CD14-positive monocyte (primary cell): ENCODE data around the gene TBC1D4. TPM values are rescaled to one million over a fixed set of nuclear protein-coding genes. Genes with fewer than 3 reads are reported as not detected.
A peak's percentile ranks its signal among the peaks of the same experiment; 100 is the strongest.

Experiments
- DNase-seq, 3 donors: peaks; one replicate each; pipeline ENCODE4 v3.0.0-alpha.2; 2011 to 2022
- H2AFZ ChIP-seq: 2 replicates; pipeline ENCODE4 v1.6.0; 2012; ENCODE audit warnings: mild to moderate bottlenecking, low read depth, low read length, inconsistent platforms; ENCODE audit not compliant: insufficient read depth, poor library complexity, severe bottlenecking
- H3K27ac ChIP-seq, 2 donors: 1 replicate in 1 of 2; 2 replicates in 1 of 2; pipeline ENCODE4 v1.5.1; 2012 to 2013; ENCODE audit warnings: low read length in 2 of 2, control low read depth in 1 of 2, inconsistent platforms in 1 of 2, low read depth in 1 of 2, mild to moderate bottlenecking in 1 of 2
- H3K27me3 ChIP-seq, 2 donors: one replicate each; pipeline versions ENCODE4 v1.6.0 to v1.6.1; 2011 to 2013; ENCODE audit warnings: low read length in 2 of 2; ENCODE audit not compliant: control insufficient read depth in 2 of 2, insufficient read depth in 2 of 2
- H3K36me3 ChIP-seq, 2 donors: replicated peaks in 1 of 2; 1 replicate in 1 of 2; 2 replicates in 1 of 2; pipeline versions ENCODE4 v1.5.1 to v1.6.1; 2012 to 2013; ENCODE audit warnings: low read length in 2 of 2, control low read depth in 1 of 2, inconsistent platforms in 1 of 2, mild to moderate bottlenecking in 1 of 2; ENCODE audit not compliant: insufficient read depth in 2 of 2, control insufficient read depth in 1 of 2
- H3K4me1 ChIP-seq, 2 donors: 1 replicate in 1 of 2; 2 replicates in 1 of 2; pipeline versions ENCODE4 v1.5.1 to v1.6.1; 2012 to 2013; ENCODE audit warnings: low read length in 2 of 2, control low read depth in 1 of 2, inconsistent platforms in 1 of 2, mild to moderate bottlenecking in 1 of 2, moderate library complexity in 1 of 2; ENCODE audit not compliant: insufficient read depth in 2 of 2, control insufficient read depth in 1 of 2
- H3K4me2 ChIP-seq: replicated peaks from 2 replicates; pipeline ENCODE3; 2012; ENCODE audit warnings: low read length, moderate library complexity, mild to moderate bottlenecking; ENCODE audit not compliant: poor library complexity, severe bottlenecking; ENCODE audit errors: extremely low read depth
- H3K4me3 ChIP-seq, 3 experiments: fragments of 200-600 bp in 1 of 3; sonication (generic) in 1 of 3; replicated peaks in 1 of 3; 1 replicate in 2 of 3; 2 replicates in 1 of 3; pipeline ENCODE4 v1.5.1; 2011 to 2013; ENCODE audit warnings: low read length in 3 of 3, mild to moderate bottlenecking in 3 of 3, control low read depth in 2 of 3, low read depth in 2 of 3, inconsistent platforms in 1 of 3, moderate library complexity in 1 of 3
- H3K79me2 ChIP-seq: 2 replicates; pipeline ENCODE4 v1.6.0; 2012; ENCODE audit warnings: mild to moderate bottlenecking, control low read depth, inconsistent platforms, low read length, moderate library complexity; ENCODE audit not compliant: insufficient read depth
- H3K9ac ChIP-seq: 2 replicates; pipeline ENCODE4 v1.6.0; 2017; ENCODE audit warnings: low read length, mild to moderate bottlenecking; ENCODE audit not compliant: insufficient read depth, poor library complexity, severe bottlenecking
- H3K9me3 ChIP-seq, 2 donors: replicated peaks in 1 of 2; 1 replicate in 1 of 2; 2 replicates in 1 of 2; pipeline versions ENCODE4 v1.5.1 to v1.6.1; 2012 to 2013; ENCODE audit warnings: low read length in 2 of 2, control low read depth in 1 of 2; ENCODE audit not compliant: control insufficient read depth in 1 of 2, insufficient read depth in 1 of 2
- H4K20me1 ChIP-seq: 2 replicates; pipeline ENCODE4 v1.6.0; 2012; ENCODE audit warnings: mild to moderate bottlenecking, low read length, control low read depth, moderate library complexity; ENCODE audit not compliant: insufficient read depth
- H3K27ac Mint-ChIP-seq, 7 donors: one replicate each; pipeline ENCODE4 v1.8.0; 2020; ENCODE audit warnings: mild to moderate bottlenecking in 7 of 7, mixed read lengths in 7 of 7, moderate library complexity in 6 of 7, inconsistent platforms in 2 of 7
- H3K27me3 Mint-ChIP-seq, 3 donors: one replicate each; pipeline ENCODE4 v1.8.0; 2021 to 2022; ENCODE audit warnings: low read depth in 3 of 3, mild to moderate bottlenecking in 3 of 3, mixed read lengths in 3 of 3, moderate library complexity in 3 of 3, inconsistent platforms in 1 of 3
- H3K36me3 Mint-ChIP-seq, 2 donors: one replicate each; pipeline ENCODE4 v1.8.0; 2020; ENCODE audit warnings: mixed read lengths in 2 of 2, inconsistent platforms in 1 of 2, mild to moderate bottlenecking in 1 of 2
- H3K4me1 Mint-ChIP-seq: one replicate; pipeline ENCODE4 v1.8.0; 2020; ENCODE audit warnings: mild to moderate bottlenecking, mixed read lengths
- H3K4me3 Mint-ChIP-seq, 2 donors: one replicate each; pipeline ENCODE4 v1.8.0; 2020; ENCODE audit warnings: mild to moderate bottlenecking in 2 of 2, mixed read lengths in 2 of 2, moderate library complexity in 1 of 2
- H3K9me3 Mint-ChIP-seq, 7 donors: one replicate each; pipeline ENCODE4 v1.8.0; 2020 to 2022; ENCODE audit warnings: mixed read lengths in 7 of 7, mild to moderate bottlenecking in 6 of 7, moderate library complexity in 6 of 7, inconsistent platforms in 2 of 7
- CTCF ChIP-seq: fragments of 200-600 bp; IDR thresholded peaks from one replicate; pipeline ENCODE4 v1.8.0; 2022; ENCODE audit warnings: antibody characterized with exemption, mild to moderate bottlenecking
- WGBS: methylation state at CpG from one replicate; pipeline ENCODE4 v1.1.5; 2013; ENCODE audit warnings: missing lambda C conversion rate; ENCODE audit not compliant: insufficient coverage; 5-methylcytosine and 5-hydroxymethylcytosine counted together
- intact Hi-C, 2 donors: fragments of 100-400 bp; cut with micrococcal nuclease; formaldehyde crosslinking; loops; one replicate each; pipeline versions ENCODE4 v1.15.0 to v1.15.1; 2023
- polyA plus RNA-seq, 3 donors: library from polyadenylated mRNA; depleted of rRNA in 1 of 3; unstranded in 2 of 3; stranded (reverse) in 1 of 3; fragments of 300-500 nt in 2 of 3; fragments of >200 nt in 1 of 3; fragmentation: Illumina TruSeq in 2 of 3; gene quantifications; 1 replicate in 2 of 3; 2 replicates in 1 of 3; pipeline ENCODE4 v1.2.3, GENCODE V29; 2012 to 2021

The TBC1D4 gene
- polyA plus RNA-seq, 3 donors = 2.0 to 6.7 (median 2.5) TPM

- H3K27me3 ChIP-seq = no peaks in the 10 kb centered on the region
- no peak overlapping the region for H3K4me3 Mint-ChIP-seq
- H3K27ac Mint-ChIP-seq = no peak overlapping the region
- no peaks in the 10 kb centered on the region for H3K36me3 Mint-ChIP-seq
- peaks cover 0 to 8% (median 4%) of the 10 kb centered on the region in 7 donors for H3K9me3 Mint-ChIP-seq
- H3K9me3 ChIP-seq = no peaks in the 10 kb centered on the region
- intact Hi-C loops = no loop called here
- WGBS = no CpG with 5 or more reads among the region's 2 CpGs
- no peaks in the 10 kb centered on the region for H4K20me1 ChIP-seq
- no peak overlapping the region for H3K27ac ChIP-seq
- no peak overlapping the region for H2AFZ ChIP-seq
- H3K4me1 Mint-ChIP-seq = peaks cover 19% of the 10 kb centered on the region
- no peaks in the 10 kb centered on the region for H3K79me2 ChIP-seq
- H3K4me1 ChIP-seq = peaks cover 14 to 24% of the 10 kb centered on the region in 2 donors
- H3K27me3 Mint-ChIP-seq = peaks cover 2 to 9% (median 5%) of the 10 kb centered on the region in 3 donors
- H3K36me3 ChIP-seq = no peaks in the 10 kb centered on the region
- no peak overlapping the region for H3K4me2 ChIP-seq
- DNase-seq = no peak
- no peak for TF ChIP-seq CTCF
- H3K9ac ChIP-seq = no peak overlapping the region
- no peak overlapping the region for H3K4me3 ChIP-seq
Observed at GRCh38 chr13:75491376-75491775, 9.4 kb upstream of the TBC1D4 start.

GRCh38 chr13:75489502-75490263 is 7.7 kb upstream of the TBC1D4 start:
- no peak overlapping the region for H3K9ac ChIP-seq
- Mint-ChIP-seq H3K9me3 (peaks cover 0 to 10% (median 4%) of the 10 kb centered on the region in 7 donors), H3K4me1 (peaks cover 32% of the 10 kb centered on the region), H3K27me3 (peaks cover 5 to 15% (median 6%) of the 10 kb centered on the region in 3 donors), H3K36me3 (no peaks in the 10 kb centered on the region), H3K4me3 (peak overlapping the region; percentile 4 to 77), H3K27ac (peak overlapping the region; percentile 9 to 83 (median 24))
- no peaks in the 10 kb centered on the region for H3K79me2 ChIP-seq
- intact Hi-C loops = no loop called here
- H3K27me3 ChIP-seq = no peaks in the 10 kb centered on the region
- no peaks in the 10 kb centered on the region for H3K9me3 ChIP-seq
- peak overlapping the region in 1 of 2 donors; percentile 20 for H3K27ac ChIP-seq
- peak overlapping the region; percentile 59 for H3K4me2 ChIP-seq
- no peak for TF ChIP-seq CTCF
- peak overlapping the region; percentile 15 for H2AFZ ChIP-seq
- no peaks in the 10 kb centered on the region for H3K36me3 ChIP-seq
- H3K4me1 ChIP-seq = peaks cover 17 to 29% of the 10 kb centered on the region in 2 donors
- H4K20me1 ChIP-seq = no peaks in the 10 kb centered on the region
- H3K4me3 ChIP-seq = peak overlapping the region in 1 of 3 experiments; percentile 42
- DNase-seq = peak; percentile 31 to 64 (median 58)
- WGBS = 67% methylated on average over 4 of the region's 10 CpGs
